ENCODE data around the gene C4BPA. TPM values are rescaled to one million over a fixed set of nuclear protein-coding genes. Genes with fewer than 3 reads are reported as not detected.

Gene C4BPA
- total and polyA plus RNA-seq, 2 of the 8 experiments (the other 6 are each of a cell fraction or from before 2014, with no cell fraction given) = not detected

GRCh38 chr1:207194197-207194596 lies 90.2 kb downstream of the C4BPA start (continued):
- no peak for TF ChIP-seq CHD1 (IDR thresholded peaks at IDR 0.05; ENCODE audit: low read depth, low read length)
- TF ChIP-seq TCF12 (IDR thresholded peaks at IDR 0.05; ENCODE audit: low read depth, low read length) = no peak
- TF ChIP-seq SUZ12 (IDR thresholded peaks at IDR 0.05; ENCODE audit: low read length) = no peak
- TF ChIP-seq NRF1 (IDR thresholded peaks at IDR 0.05; ENCODE audit: low read depth, low read length) = no peak
- no peak for TF ChIP-seq CTBP2 (IDR thresholded peaks at IDR 0.05; ENCODE audit: borderline replicate concordance, insufficient read depth, insufficient read length, low read length)

Small RNAs within 50 kb of the gene (small RNA-seq; reads per million reads assigned to genes)
- gene AL445493.1 (ENCODE audit: insufficient read depth) = not detected

Other genes starting within 250 kb of the C4BPA start
- not detected in 2 replicates for gene IL20, start 238.6 kb upstream of the C4BPA start, total RNA-seq (2021; fragmentation: NEBNext Ultra II Directional; extraction: Animal tissue kit (Norgen Biotek cat#: 25700))
- not detected in 2 replicates for gene IL20, start 238.6 kb upstream of the C4BPA start, polyA plus RNA-seq (2011; rRNA removed)
- not detected in 2 replicates for gene IL24, start 206.8 kb upstream of the C4BPA start, total RNA-seq (2021; fragmentation: NEBNext Ultra II Directional; extraction: Animal tissue kit (Norgen Biotek cat#: 25700))
- gene IL24, start 206.8 kb upstream of the C4BPA start, polyA plus RNA-seq (2011; rRNA removed) = not detected in 2 replicates
- not detected in 2 replicates for gene FCMR, start 182.3 kb upstream of the C4BPA start, total RNA-seq (2021; fragmentation: NEBNext Ultra II Directional; extraction: Animal tissue kit (Norgen Biotek cat#: 25700))
- 0.47 and 0.53 TPM in 2 replicates for gene FCMR, start 182.3 kb upstream of the C4BPA start, polyA plus RNA-seq (2011; rRNA removed)
- gene PIGR, start 157.8 kb upstream of the C4BPA start, total RNA-seq (2021; fragmentation: NEBNext Ultra II Directional; extraction: Animal tissue kit (Norgen Biotek cat#: 25700)) = not detected in 2 replicates
- not detected in 2 replicates for gene PIGR, start 157.8 kb upstream of the C4BPA start, polyA plus RNA-seq (2011; rRNA removed)
- gene FCAMR, start 133.8 kb upstream of the C4BPA start, total RNA-seq (2021; fragmentation: NEBNext Ultra II Directional; extraction: Animal tissue kit (Norgen Biotek cat#: 25700)) = not detected in 2 replicates
- gene FCAMR, start 133.8 kb upstream of the C4BPA start, polyA plus RNA-seq (2011; rRNA removed) = not detected in 2 replicates
- gene C1orf116, start 71.5 kb upstream of the C4BPA start, total RNA-seq (2021; fragmentation: NEBNext Ultra II Directional; extraction: Animal tissue kit (Norgen Biotek cat#: 25700)) = 3.8 and 3.9 TPM in 2 replicates
- 1.7 and 2.2 TPM in 2 replicates for gene C1orf116, start 71.5 kb upstream of the C4BPA start, polyA plus RNA-seq (2011; rRNA removed)
- gene YOD1, start 53.0 kb upstream of the C4BPA start, total RNA-seq (2021; fragmentation: NEBNext Ultra II Directional; extraction: Animal tissue kit (Norgen Biotek cat#: 25700)) = 11.8 TPM in 2 replicates
- gene YOD1, start 53.0 kb upstream of the C4BPA start, polyA plus RNA-seq (2011; rRNA removed) = 1.1 and 1.9 TPM in 2 replicates
- gene PFKFB2, start 51.0 kb upstream of the C4BPA start, total RNA-seq (2021; fragmentation: NEBNext Ultra II Directional; extraction: Animal tissue kit (Norgen Biotek cat#: 25700)) = 17.8 and 19.1 TPM in 2 replicates
- gene PFKFB2, start 51.0 kb upstream of the C4BPA start, polyA plus RNA-seq (2011; rRNA removed) = 5.5 and 6.7 TPM in 2 replicates
- gene C4BPB, start 15.4 kb upstream of the C4BPA start, total RNA-seq (2021; fragmentation: NEBNext Ultra II Directional; extraction: Animal tissue kit (Norgen Biotek cat#: 25700)) = not detected in 2 replicates
- gene C4BPB, start 15.4 kb upstream of the C4BPA start, polyA plus RNA-seq (2011; rRNA removed) = not detected in 2 replicates
- 22.8 and 26.8 TPM in 2 replicates for gene CD55, start 217.4 kb downstream of the C4BPA start, total RNA-seq (2021; fragmentation: NEBNext Ultra II Directional; extraction: Animal tissue kit (Norgen Biotek cat#: 25700))
- 15.4 and 20.1 TPM in 2 replicates for gene CD55, start 217.4 kb downstream of the C4BPA start, polyA plus RNA-seq (2011; rRNA removed)